ENCODE results near the gene FBRS. TPM values are rescaled to one million over a fixed set of nuclear protein-coding genes. Genes with fewer than 3 reads are reported as not detected.

FBRS gene
- polyA plus RNA-seq, 1 experiment, result 9.4 TPM

- POLR2A ChIA-PET, result no interaction called here
- H3K4me3 ChIP-seq (ENCODE audit: low read depth, low read length), result no peak overlapping the region
- TF ChIP-seq CTCF (IDR thresholded peaks at IDR 0.05; ENCODE audit: insufficient read depth, low read depth, low read length), result no peak
Measured at GRCh38 chr16:30669026-30669902, 11.0 kb downstream of the FBRS start.

GRCh38 chr16:30669903-30670824, 11.9 kb downstream of the FBRS start:
- CTCF ChIA-PET, result interaction anchor here (1.0 kb wide), 1 partner anchor 11 kb away, joined by 5 read pairs; no protein-coding TSS in a partner anchor
- POLR2A ChIA-PET, result no interaction called here
- H3K36me3 ChIP-seq (ENCODE audit: control insufficient read depth, insufficient read depth, low read length), result peaks cover 32% of the 10 kb centered on the region
- no peak for DNase-seq (ENCODE audit: low read depth)
- H3K4me3 ChIP-seq (ENCODE audit: low read depth, low read length), result no peak overlapping the region
- no peaks in the 10 kb centered on the region for H3K27me3 ChIP-seq (ENCODE audit: control insufficient read depth, insufficient read depth, low read length)
- no peak for TF ChIP-seq CTCF (IDR thresholded peaks at IDR 0.05; ENCODE audit: insufficient read depth, low read depth, low read length)

More at GRCh38 chr16:30669026-30669902, 11.0 kb downstream of the FBRS start:
- Histone ChIP-seq H3K27me3 (ENCODE audit: control insufficient read depth, insufficient read depth, low read length) (no peaks in the 10 kb centered on the region), H3K36me3 (ENCODE audit: control insufficient read depth, insufficient read depth, low read length) (peaks cover 36% of the 10 kb centered on the region)
- CTCF ChIA-PET, result interaction anchor here (1.0 kb wide), 1 partner anchor 10 kb away, joined by 5 read pairs; no protein-coding TSS in a partner anchor
- DNase-seq (ENCODE audit: low read depth), result no peak

- CTCF ChIA-PET, result interaction anchor here (1.2 to 2.5 kb wide), 2 partner anchors 8 to 19 kb away, joined by 5 to 17 read pairs; no protein-coding TSS in a partner anchor
- no peak for TF ChIP-seq CTCF (IDR thresholded peaks at IDR 0.05; ENCODE audit: insufficient read depth, low read depth, low read length)
- no peaks in the 10 kb centered on the region; the same call in none of the 2 replicates for H3K36me3 ChIP-seq (ENCODE audit: control insufficient read depth, insufficient read depth, low read length)
- DNase-seq (ENCODE audit: low read depth), result no peak
- no peak overlapping the region for H3K4me3 ChIP-seq (ENCODE audit: low read depth, low read length)
- POLR2A ChIA-PET, result no interaction called here
- H3K27me3 ChIP-seq (ENCODE audit: control insufficient read depth, insufficient read depth, low read length), result no peaks in the 10 kb centered on the region
Measured at GRCh38 chr16:30675143-30675542, 16.9 kb downstream of the FBRS start.

- no peak for DNase-seq (ENCODE audit: low read depth)
- Histone ChIP-seq H3K4me3 (ENCODE audit: low read depth, low read length) (no peak overlapping the region), H3K36me3 (ENCODE audit: control insufficient read depth, insufficient read depth, low read length) (no peaks in the 10 kb centered on the region), H3K27me3 (ENCODE audit: control insufficient read depth, insufficient read depth, low read length) (no peaks in the 10 kb centered on the region)
- TF ChIP-seq CTCF (IDR thresholded peaks at IDR 0.05; ENCODE audit: insufficient read depth, low read depth, low read length), result no peak
- POLR2A ChIA-PET, result no interaction called here
- CTCF ChIA-PET, result interaction anchor here (0.6 to 2.4 kb wide), 4 partner anchors 10 to 968 kb away, joined by 3 to 10 read pairs (median 3); no protein-coding TSS in a partner anchor
Measured at GRCh38 chr16:30677931-30678585, 19.8 kb downstream of the FBRS start.
